H1 (cell line): ENCODE data around the gene SLC66A2. TPM values are rescaled to one million over a fixed set of nuclear protein-coding genes. Genes with fewer than 3 reads are reported as not detected.

Experiments
- CBX8 ChIP-seq: fragments of 300-800, 300-1000 bp; sonication (generic); IDR thresholded peaks from 2 replicates; pipeline ENCODE4 v1.7.1; 2016; ENCODE audit warnings: low read depth, low read length, borderline replicate concordance
- CHD2 ChIP-seq: IDR thresholded peaks from 2 replicates; pipeline ENCODE4 v1.6.1; 2012; ENCODE audit warnings: low read length, improper control_type of control experiment
- JUND ChIP-seq: IDR thresholded peaks from 2 replicates; pipeline ENCODE4 v1.6.1; 2011; ENCODE audit warnings: mild to moderate bottlenecking, improper control_type of control experiment, low read length
- KDM5A ChIP-seq: fragments of 200-600 bp; IDR thresholded peaks from 2 replicates; pipeline ENCODE4 v1.7.1; 2012; ENCODE audit warnings: mild to moderate bottlenecking, low read length, inconsistent platforms, mixed read lengths
- RNF2 ChIP-seq: fragments of 200-900, 300-1000 bp; sonication (generic); IDR thresholded peaks from 2 replicates; pipeline ENCODE4 v1.7.1; 2016; ENCODE audit warnings: borderline replicate concordance, low read depth, mild to moderate bottlenecking, antibody characterized with exemption, low read length; ENCODE audit not compliant: poor library complexity, severe bottlenecking; ENCODE audit errors: missing control alignments
- TEAD4 ChIP-seq: IDR thresholded peaks from 2 replicates; pipeline ENCODE4 v1.6.1; 2012; ENCODE audit warnings: low read depth, low read length, inconsistent platforms, mixed read lengths
- YY1 ChIP-seq: IDR thresholded peaks from 2 replicates; pipeline ENCODE4 v1.6.1; 2011; ENCODE audit warnings: low read depth, mild to moderate bottlenecking, low read length
- polyA plus RNA-seq, 7 experiments: library from polyadenylated mRNA; depleted of rRNA in 3 of 7; stranded (reverse) in 5 of 7; unstranded in 2 of 7; fragments of >200 nt in 5 of 7; fragments of 200-250 nt in 2 of 7; gene quantifications; 1 replicate in 5 of 7; 2 replicates in 1 of 7; 4 replicates in 1 of 7; pipeline versions ENCODE4 v1.2.1 to v1.2.3, GENCODE V29; 2011 to 2013; ENCODE audit warnings: missing spikeins in 2 of 7, mixed read lengths in 2 of 7
- total RNA-seq: library from RNA; stranded (reverse); fragmentation: NEBNext Ultra II Directional; extraction: Animal tissue kit (Norgen Biotek cat#: 25700); gene quantifications from 2 replicates; pipeline ENCODE4 v1.2.1, GENCODE V29; 2021

SLC66A2 gene
- total and polyA plus RNA-seq, 2 of the 8 experiments (the other 6 are each of a cell fraction or from before 2014, with no cell fraction given) = 15.0 to 18.9 TPM

- TF ChIP-seq RNF2 (no peak), YY1 (no peak), TEAD4 (no peak), KDM5A (no peak), JUND (no peak), CBX8 (no peak), CHD2 (no peak)
Measured at GRCh38 chr18:79852561-79853302, 98.7 kb downstream of the SLC66A2 start (continued).

Other genes starting within 250 kb of the SLC66A2 start
- gene KCNG2, start 153.7 kb downstream of the SLC66A2 start, total RNA-seq = 0.19 TPM in 1 of 2 replicates, not detected in the other
- gene KCNG2, start 153.7 kb downstream of the SLC66A2 start, polyA plus RNA-seq (2011; rRNA removed) = 0.71 and 0.74 TPM in 2 replicates
- gene HSBP1L1, start 13.0 kb upstream of the SLC66A2 start, total RNA-seq = 0.69 and 1.0 TPM in 2 replicates
- gene HSBP1L1, start 13.0 kb upstream of the SLC66A2 start, polyA plus RNA-seq (2011; rRNA removed) = 1.3 and 1.4 TPM in 2 replicates
- 160 and 169 TPM in 2 replicates for gene TXNL4A, start 36.9 kb upstream of the SLC66A2 start, total RNA-seq
- gene TXNL4A, start 36.9 kb upstream of the SLC66A2 start, polyA plus RNA-seq (2011; rRNA removed) = 181 and 197 TPM in 2 replicates
- gene RBFA, start 82.8 kb upstream of the SLC66A2 start, total RNA-seq = 27.6 and 29.5 TPM in 2 replicates
- gene RBFA, start 82.8 kb upstream of the SLC66A2 start, polyA plus RNA-seq (2011; rRNA removed) = 18.5 and 19.2 TPM in 2 replicates
- gene ADNP2, start 157.6 kb upstream of the SLC66A2 start, total RNA-seq = 61.1 and 61.6 TPM in 2 replicates
- gene ADNP2, start 157.6 kb upstream of the SLC66A2 start, polyA plus RNA-seq (2011; rRNA removed) = 25.1 and 28.5 TPM in 2 replicates